GM19239 (cell line): ENCODE results near the gene PNPO.
"Not testable (repeated sequence)": the region's sequence is repeated elsewhere in the genome, so short reads cannot be mapped to it uniquely, and the experiment has no call there.

ENCODE experiments used
- DNase-seq: peaks from one replicate; pipeline ENCODE4 v3.0.0; 2011; ENCODE audit warnings: low spot score; ENCODE audit not compliant: insufficient read length
- FAIRE-seq: peaks from 2 replicates; lab custom pipeline; 2011; peaks lifted over from hg19 to GRCh38; lab: Jason Lieb, UNC

Gene PNPO

DNA sequence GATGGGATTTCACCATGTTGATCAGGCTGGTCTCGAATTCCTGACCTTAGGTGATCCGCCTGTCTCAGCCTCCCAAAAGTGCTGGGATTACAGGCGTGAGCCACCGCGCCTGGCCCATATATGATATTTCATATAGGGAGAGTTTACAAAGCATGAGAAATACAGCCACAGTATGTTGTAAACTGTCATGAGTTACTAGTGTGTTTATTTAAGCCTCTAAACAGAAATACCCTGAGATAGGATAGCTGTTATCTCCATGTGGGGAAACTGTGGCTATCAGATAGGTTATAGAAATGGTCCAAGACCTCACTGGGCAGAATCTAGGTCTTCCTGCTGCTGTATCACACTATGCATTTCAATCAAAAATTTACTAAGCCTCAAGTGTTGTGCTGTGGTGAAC is 27.5 kb downstream of the PNPO start:
- DNase-seq = no peak
- no peak for FAIRE-seq

DNA sequence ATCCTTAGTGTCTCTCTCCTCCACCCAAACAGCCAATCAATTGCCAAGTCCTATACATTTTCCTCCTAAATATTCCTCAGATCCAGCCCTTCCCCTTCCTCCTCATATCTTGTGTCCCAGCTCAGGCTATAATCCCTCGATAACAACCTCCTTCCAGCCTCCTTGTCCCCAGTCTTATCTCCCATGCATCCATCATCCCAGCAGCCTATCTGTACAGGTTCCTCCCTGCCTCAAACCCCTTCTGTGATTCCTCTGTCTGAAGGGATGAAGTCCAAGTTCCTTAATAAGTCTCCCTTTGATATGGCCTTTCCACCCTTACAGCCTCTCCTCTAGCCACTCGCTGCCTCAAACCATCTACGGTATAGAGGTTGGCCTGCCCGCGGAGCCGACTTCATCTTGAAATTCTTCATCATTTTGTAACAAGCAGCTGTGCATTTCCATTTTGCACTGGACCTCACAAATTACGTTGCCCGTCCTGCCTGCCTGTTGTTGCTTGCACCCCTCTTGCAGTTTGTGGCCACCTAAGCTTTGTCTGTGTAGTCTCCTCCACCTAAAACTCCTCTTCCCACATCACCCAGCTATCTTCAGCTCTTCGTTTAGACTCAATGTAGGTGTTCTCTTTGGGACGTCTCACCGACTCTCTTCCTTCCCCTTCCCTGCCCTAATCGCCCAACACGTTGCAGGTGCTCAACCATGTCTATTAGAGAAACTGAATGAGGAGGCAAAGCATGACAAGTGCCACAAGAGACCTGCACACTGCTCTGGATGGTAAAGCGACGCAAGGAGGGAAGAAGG is 28.8 kb downstream of the PNPO start:
- FAIRE-seq (peak; percentile 40), DNase-seq (no peak)

DNA sequence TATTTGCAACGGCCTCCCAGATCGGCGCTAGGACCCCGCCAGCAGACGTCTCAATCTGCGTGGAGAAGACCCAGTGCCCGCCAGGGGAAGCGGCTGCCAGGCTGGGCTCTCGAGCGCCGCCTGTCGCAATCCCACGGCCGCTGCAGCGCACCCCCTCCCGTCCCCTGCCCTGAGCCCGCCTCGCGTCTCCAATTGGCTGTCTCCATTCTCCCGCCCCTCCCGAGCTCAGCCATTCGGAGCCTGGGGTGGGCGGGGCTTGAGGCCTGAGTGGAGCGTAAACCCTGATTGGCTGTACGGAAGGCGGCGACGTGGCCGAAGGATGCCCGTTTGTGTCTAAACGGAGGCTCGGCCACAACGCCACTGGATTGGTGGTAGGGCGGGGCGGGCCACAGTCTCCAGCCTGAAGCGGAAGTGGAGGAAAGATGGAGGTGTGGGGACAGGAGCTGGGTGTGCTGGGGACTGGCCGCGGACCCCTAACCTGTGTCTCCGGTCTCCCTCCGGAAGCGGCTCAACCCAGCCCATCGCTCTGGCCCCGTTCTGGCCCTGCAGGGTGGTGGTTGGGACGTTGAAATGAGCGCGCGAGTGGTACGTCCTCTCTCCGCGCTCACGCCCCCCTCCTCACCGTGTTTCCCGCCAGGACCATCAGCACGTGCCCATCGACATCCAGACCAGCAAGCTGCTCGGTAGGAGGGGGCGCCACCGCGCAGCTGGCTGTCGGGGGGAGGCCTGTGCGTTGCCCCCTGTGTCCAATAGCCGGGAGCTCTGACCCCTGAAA is 29.5 kb downstream of the PNPO start, which contains the start of gene CDK5RAP3:
TSS of gene CDK5RAP3 (plus strand) at position 389 of the 775 bp plus-strand sequence. CDS start at position 423, 34 bp downstream.
- FAIRE-seq (peak; percentile 99), DNase-seq (peak; percentile 92)

DNA sequence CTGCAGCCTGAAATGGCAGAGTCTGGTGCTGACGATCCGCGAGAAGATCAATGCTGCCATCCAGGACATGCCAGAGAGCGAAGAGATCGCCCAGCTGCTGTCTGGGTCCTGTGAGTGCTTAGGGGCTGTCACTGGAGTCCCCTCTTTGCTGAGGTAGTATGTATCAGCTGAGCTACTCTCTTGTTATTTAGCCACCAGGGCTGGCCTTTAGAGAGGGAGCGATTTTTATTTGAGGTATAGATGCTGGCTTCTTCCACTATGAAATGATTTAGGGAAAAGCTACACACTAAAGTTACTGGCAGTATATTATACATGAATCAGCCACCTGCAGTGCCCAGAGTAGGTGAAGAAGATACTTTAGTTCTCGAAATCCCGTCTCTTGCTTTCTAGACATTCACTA is 32.2 kb downstream of the PNPO start:
- FAIRE-seq (no peak), DNase-seq (no peak)

DNA sequence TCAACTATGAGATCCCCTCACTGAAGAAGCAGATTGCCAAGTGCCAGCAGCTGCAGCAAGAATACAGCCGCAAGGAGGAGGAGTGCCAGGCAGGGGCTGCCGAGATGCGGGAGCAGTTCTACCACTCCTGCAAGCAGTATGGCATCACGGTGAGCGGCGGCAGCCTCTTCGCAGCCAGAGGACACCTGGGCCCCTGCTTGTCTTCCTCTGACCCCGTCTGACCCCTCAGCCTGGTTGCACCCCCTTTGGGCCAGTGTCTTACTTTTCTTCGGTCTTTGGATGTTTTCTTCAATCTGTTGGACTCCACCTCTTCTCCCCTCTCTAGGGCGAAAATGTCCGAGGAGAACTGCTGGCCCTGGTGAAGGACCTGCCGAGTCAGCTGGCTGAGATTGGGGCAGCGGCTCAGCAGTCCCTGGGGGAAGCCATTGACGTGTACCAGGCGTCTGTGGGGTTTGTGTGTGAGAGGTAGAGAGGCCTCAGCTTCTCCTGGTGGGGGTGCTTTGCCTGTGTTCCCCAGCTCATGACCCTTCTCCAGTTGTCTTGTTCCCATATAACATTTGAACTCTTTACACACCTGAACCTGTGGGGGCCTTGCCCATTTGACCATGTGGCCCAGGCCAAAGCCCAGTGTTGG is 33.9 kb downstream of the PNPO start:
- DNase-seq = no peak
- no peak for FAIRE-seq

DNA sequence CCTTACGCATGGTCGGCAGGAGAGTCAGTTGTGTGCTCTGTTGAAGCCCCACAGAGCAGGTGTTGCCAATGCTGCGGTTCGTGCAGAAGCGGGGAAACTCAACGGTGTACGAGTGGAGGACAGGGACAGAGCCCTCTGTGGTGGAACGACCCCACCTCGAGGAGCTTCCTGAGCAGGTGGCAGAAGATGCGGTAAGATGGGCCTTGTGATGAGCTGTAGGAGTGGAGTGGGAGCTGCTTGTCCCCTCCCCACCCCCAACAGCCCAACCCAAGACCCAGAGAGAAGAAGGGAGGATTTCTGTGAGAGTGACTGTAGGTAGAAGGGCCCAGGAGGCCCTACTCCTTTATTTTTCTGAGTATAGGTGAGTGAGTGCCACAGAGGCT is 34.4 kb downstream of the PNPO start:
- DNase-seq = no peak
- FAIRE-seq = no peak

DNA sequence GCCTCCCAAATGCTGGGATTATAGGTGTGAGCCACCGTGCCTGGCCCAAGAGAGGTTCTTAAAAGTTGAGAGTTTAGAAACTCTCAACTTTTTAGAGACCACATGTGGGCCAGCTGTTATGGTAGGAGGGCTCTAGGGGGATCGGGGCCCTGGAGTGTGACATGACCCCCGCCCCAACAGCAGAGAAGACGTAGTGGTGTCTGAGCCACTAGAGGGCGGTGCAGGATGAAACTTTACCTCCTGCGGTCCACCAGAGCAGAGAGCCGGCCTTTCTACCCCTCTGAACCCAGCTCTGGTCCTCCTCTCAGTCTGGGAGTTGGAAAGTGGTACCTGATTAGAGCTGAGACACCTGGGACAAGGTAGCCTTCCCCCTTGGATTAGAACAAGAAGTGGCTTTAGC is 37.0 kb downstream of the PNPO start:
- FAIRE-seq (peak; percentile 60), DNase-seq (peak; percentile 69)

DNA sequence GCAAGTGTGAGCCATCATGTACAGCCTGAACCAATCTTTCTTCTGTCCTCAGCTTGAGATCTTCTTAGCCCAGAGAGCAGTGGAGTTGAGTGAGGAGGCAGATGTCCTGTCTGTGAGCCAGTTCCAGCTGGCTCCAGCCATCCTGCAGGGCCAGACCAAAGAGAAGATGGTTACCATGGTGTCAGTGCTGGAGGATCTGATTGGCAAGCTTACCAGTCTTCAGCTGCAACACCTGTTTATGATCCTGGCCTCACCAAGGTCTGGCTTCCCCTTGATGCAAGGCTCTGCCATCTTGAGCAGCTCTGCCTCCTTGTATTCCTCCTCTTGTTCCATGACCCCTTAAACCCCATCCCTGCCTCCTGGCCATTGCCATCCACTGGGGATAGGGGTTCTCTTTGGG is 39.2 kb downstream of the PNPO start:
- FAIRE-seq = no peak
- no peak for DNase-seq

DNA sequence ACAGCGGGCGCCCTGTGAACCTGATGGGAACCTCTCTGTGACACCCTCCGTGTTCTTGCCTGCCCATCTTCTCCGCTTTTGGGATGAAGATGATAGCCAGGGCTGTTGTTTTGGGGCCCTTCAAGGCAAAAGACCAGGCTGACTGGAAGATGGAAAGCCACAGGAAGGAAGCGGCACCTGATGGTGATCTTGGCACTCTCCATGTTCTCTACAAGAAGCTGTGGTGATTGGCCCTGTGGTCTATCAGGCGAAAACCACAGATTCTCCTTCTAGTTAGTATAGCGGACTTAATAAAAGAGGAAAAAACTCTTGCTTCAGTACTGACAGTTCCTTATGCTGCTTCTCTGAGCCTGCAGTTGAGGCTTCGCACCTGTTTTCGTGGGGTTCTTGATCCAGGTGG is 40.1 kb downstream of the PNPO start:
- no peak for FAIRE-seq
- DNase-seq = no peak

DNA sequence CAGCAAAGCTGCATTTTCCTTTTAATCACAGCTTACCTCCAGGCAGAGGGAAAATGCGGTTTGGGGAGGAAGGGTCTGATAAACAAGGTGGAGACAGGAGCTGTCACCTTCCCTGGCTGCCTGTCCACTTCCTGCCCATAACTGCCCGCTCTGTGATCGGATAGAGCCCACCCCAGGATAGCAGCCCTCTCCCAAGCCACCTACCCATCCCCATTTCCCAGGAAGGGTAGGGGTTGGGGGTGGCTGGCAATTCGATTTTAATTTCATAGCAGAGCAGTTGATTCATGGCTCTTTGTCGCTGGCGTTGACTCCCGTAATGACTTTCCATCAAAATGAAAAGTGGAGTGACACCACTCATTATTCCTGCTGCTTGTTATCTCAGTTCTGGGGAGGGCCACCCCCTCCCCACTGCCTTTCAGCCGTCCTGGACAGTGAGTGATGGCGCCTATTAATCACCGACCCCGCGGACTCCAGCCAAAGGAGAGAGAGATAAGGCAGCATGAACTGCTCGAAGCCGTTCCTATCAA is 40.8 kb downstream of the PNPO start:
- no peak for DNase-seq
- FAIRE-seq = no peak

DNA sequence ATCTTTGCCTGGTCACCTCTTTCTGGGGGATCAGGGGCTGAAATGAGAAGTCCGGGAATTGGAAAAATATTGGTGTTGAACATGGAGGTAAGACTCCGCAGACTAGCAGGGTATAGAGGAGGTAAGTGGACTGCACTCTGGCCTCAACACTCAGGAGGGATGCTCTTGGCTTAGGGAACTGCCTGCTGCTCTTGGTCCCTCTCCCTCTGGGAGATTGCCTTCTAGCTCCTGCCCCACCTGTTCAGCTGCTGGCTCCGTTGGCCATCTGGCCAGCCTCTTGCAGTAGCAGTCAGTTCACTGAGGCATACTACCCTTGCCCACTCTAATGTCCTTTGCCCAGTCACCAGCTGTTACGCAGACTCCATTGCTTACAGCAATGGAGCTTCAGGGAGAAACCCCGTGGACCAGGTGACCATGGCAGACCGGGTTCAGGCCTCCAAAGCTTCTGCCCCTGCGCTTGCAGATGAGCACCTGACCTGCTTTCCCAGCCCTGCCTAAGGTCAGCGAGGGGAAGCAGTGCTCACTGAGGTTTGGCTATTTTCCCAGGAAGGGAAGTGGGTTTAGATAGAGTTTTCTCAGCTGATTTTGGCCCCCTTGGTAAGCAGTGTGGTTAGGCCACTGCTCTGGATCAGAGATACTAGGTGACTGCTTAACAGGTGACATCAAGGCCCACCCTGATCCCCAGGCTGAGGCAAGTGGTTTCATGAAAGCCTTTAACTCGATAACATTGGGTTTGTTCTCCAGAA is 41.4 kb downstream of the PNPO start:
- no peak for DNase-seq
- no peak for FAIRE-seq

DNA sequence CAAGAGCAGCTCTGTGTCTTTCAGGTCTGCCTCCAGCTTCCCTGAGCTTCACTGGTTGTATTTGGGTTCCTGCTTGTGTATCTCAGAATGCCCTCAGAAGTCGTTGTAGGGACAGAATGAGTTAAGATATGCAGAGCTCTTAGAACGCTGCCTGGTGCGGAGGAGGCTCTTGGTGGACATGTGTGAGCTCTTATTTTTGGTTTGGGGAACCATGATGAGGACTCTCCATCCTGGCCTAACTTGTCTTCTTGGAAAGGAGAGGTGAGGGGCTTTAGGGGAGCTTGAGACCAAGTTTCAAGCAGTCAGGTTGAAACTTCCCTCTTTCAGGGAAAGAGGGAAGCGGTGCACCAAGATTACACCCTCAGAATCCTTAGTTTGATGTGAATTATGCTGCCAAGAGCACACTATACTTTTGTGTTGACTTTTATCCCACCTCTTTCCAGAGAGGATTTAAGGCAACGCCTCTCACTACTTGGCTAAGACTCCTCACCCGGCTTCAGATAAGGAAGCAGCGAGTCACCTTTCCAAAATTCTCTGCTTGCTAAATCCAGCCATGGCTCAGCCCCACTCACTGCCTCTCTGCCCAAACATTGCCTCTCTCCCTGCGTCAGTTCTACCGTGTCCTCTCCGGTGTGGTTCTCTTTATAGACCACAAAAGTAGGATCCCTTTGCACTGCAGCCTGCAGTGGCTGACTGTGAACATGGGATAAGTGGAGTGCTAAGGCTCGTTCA is 42.3 kb downstream of the PNPO start:
- no peak for FAIRE-seq
- no peak for DNase-seq

DNA sequence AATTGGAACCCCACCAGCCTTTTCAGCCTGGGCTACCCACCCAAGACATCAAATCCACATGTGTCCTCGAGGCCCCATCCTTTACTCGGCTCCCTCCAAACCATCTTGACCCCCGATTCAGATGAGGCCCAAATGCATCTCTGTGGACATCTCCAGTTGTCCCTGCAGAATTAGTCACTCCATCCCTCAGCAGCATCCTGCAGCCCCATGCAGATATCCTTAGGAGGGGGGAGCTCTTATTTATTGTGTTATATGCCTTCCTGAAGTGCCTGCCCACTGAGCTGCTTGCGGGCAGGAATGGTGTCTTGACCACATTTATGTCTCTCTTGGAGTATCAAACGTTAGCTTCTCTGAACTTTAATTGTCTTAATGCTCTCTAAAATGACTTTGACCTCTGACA is 45.1 kb downstream of the PNPO start:
- FAIRE-seq = no peak
- no peak for DNase-seq

DNA sequence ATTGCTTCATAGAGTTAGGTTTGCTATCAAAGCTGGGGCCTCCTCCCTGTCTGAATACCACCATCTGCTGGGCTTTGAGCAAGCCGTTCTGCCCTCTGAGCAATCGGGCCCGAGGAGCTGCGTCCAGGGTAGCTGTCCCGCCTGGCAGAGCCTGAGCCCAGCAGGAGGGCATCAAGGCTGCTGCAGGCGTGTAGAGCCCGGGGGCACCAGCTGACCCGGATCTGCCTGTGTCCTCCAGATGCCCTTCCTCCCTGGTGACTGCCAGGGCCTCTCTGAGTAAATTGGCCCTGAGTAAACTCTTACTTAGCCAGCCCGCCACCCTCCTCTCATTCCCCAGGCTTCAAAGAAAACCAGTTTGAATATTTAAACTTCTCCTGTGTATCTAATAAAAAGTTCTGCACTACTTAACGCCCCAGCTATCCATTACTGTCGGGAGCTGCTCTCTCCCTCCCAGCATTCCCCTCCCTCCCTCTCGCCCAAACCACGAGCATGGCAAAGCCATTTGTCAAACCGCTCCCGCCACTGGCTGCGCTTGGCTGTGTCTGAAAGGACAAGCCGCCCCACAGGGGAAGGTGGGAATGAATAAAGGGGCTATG is 46.0 kb downstream of the PNPO start:
- DNase-seq (no peak), FAIRE-seq (no peak)

DNA sequence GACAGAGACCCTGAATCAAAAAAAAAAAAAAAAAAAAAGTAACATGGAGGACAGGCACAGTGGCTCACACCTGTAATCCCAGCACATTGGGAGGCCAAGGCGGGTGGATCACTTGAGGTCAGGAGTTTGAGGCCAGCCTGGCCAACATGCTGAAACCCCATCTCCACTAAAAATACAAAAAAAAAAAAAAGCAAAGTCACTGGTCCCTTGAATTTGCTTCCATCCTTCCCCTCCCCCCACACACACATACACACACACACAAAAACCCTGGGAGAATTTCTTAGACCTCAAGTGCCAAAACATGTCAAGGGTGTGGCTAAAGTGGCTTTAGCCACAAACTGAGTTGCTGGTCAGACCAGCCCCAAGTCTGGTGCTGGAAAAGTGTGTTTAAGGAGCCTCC is 47.1 kb downstream of the PNPO start:
- not testable (repeated sequence) for FAIRE-seq, DNase-seq

DNA sequence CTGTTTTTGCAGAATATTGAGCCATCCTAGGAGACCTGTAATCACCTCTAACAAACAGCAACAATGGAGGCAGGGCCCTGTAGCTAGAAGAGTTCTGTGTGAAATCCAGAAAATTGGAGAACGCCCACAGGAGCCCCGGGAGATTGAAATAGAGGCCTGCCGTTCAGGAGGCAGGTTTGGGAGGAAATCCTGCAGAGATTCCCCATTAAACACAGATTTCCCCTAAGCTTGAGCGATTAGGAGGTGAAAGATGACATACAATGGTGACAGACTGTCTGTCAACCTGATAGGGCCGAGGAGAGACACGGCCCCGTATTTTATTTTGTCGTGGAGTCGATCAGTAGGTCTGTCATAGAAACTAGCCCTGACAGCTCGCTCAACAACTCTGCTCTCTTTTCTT is 47.8 kb downstream of the PNPO start:
- DNase-seq = no peak
- FAIRE-seq = no peak

DNA sequence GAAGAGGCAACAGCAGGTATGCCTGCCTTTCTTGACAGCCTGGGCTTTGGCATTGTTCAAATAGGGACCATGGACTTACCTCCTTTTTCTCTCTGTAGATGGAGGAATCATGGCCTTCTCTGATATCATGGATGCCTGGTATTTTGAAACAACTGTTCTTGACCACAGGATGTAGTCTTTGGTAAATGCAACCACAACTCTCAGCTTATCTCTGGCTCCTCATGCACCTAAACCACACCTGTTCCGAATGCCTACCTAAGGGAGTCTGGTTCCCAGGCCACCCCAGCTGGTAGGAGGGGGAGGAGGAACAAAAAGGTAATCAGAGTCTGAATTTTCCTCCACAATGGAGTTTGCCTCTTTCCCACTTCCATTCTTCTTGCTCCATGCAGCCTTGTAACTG is 48.3 kb downstream of the PNPO start:
- DNase-seq = no peak
- peak; percentile 64 for FAIRE-seq

DNA sequence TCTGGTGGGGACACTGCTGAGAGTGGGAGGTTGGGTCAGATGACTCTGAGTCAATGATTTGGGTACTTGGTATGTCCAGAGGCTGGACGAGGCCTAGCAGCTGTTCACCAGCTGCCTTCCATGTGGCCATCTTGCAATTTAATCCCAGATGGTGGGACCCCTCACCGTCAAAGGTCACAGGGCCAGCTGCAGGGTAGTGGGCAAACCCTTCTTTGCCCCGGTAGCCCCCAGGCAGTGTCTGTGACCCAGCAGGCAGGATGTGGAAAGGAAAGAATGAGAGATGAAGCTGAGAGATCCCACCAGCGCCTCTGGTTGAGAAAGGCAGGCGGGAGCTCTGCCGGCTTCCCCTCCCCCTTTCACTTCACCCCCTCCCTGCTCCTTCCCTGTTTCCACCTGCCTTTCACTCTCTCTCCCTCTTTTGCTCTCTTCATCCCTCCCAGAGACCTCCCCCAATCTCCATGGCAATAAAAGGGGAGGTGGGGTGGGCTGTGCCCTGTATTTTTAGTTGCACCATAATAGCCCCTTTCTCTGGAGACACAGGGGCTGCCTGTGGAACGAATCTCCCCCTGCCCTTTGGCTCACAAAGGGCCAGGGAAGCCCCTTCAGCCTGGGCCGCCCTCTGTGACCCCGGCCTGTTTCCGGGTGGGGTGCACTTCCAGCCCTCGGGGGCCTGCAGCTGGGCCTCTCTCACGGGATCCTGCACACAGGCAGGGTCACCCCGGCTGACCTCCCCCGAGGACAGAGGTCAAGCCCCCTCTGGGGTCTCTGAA is 49.8 kb downstream of the PNPO start:
- no peak for FAIRE-seq
- DNase-seq = no peak
